CD4-positive, alpha-beta memory T cell (primary cell): Measurements from ENCODE around the gene SERINC5. TPM values are rescaled to one million over a fixed set of nuclear protein-coding genes. Genes with fewer than 3 reads are reported as not detected.

Experiments used
- CTCF ChIA-PET: fragments of 350-600 bp; sonication (Branson Sonifier 250); formaldehyde crosslinking; loops from one replicate; lab custom pipeline; 2021; ENCODE audit warnings: inconsistent platforms; ENCODE audit not compliant: partially characterized antibody; lab: Charles Lee
- POLR2A ChIA-PET: fragments of 350-600 bp; sonication (Branson Sonifier 250); formaldehyde crosslinking; loops from one replicate; lab custom pipeline; 2021; ENCODE audit not compliant: partially characterized antibody; lab: Charles Lee
- DNase-seq, 5 donors: peaks; one replicate each; pipeline versions ENCODE4 v3.0.0 to v3.0.0-alpha.2; 2020 to 2022; ENCODE audit warnings: mixed read lengths in 1 of 5
- H3K27ac ChIP-seq: one replicate; pipeline ENCODE4 v1.7.0; 2013; ENCODE audit warnings: low read depth, low read length
- H3K27me3 ChIP-seq: 2 replicates; pipeline ENCODE4 v1.7.0; 2013; ENCODE audit warnings: mild to moderate bottlenecking, low read length, moderate library complexity; ENCODE audit not compliant: insufficient read depth
- H3K36me3 ChIP-seq: 2 replicates; pipeline ENCODE4 v1.7.0; 2013; ENCODE audit warnings: mild to moderate bottlenecking, low read length, moderate library complexity; ENCODE audit not compliant: insufficient read depth
- H3K4me1 ChIP-seq: 2 replicates; pipeline ENCODE4 v1.7.0; 2013; ENCODE audit warnings: mild to moderate bottlenecking, low read length, moderate library complexity; ENCODE audit not compliant: insufficient read depth
- H3K4me3 ChIP-seq, 2 donors: one replicate each; pipeline ENCODE4 v1.7.0; 2013; ENCODE audit warnings: low read length in 2 of 2, mild to moderate bottlenecking in 1 of 2
- H3K9me3 ChIP-seq, 2 donors: one replicate each; pipeline ENCODE4 v1.7.0; 2013; ENCODE audit warnings: low read length in 2 of 2, control low read depth in 1 of 2; ENCODE audit not compliant: control insufficient read depth in 1 of 2
- H3K27ac Mint-ChIP-seq, 7 donors: one replicate each; pipeline ENCODE4 v1.8.0; 2020 to 2021; ENCODE audit warnings: mixed read lengths in 7 of 7, mild to moderate bottlenecking in 6 of 7, inconsistent platforms in 3 of 7, moderate library complexity in 3 of 7
- H3K27me3 Mint-ChIP-seq, 2 donors: one replicate each; pipeline ENCODE4 v1.8.0; 2020 to 2021; ENCODE audit warnings: mixed read lengths in 2 of 2
- H3K36me3 Mint-ChIP-seq, 2 donors: one replicate each; pipeline ENCODE4 v1.8.0; 2020 to 2021; ENCODE audit warnings: mixed read lengths in 2 of 2, inconsistent platforms in 1 of 2, mild to moderate bottlenecking in 1 of 2
- H3K4me1 Mint-ChIP-seq, 4 donors: one replicate each; pipeline ENCODE4 v1.8.0; 2020 to 2021; ENCODE audit warnings: mixed read lengths in 4 of 4, mild to moderate bottlenecking in 1 of 4
- H3K4me3 Mint-ChIP-seq, 8 donors: one replicate each; pipeline ENCODE4 v1.8.0; 2020 to 2021; ENCODE audit warnings: mixed read lengths in 8 of 8, mild to moderate bottlenecking in 7 of 8, moderate library complexity in 6 of 8, inconsistent platforms in 3 of 8
- H3K9me3 Mint-ChIP-seq, 8 donors: one replicate each; pipeline ENCODE4 v1.8.0; 2020 to 2021; ENCODE audit warnings: mixed read lengths in 8 of 8, mild to moderate bottlenecking in 5 of 8, inconsistent platforms in 3 of 8, moderate library complexity in 1 of 8
- intact Hi-C: fragments of 100-400 bp; cut with micrococcal nuclease; formaldehyde crosslinking; loops from one replicate; pipeline ENCODE4 v1.15.1; 2023
- polyA plus RNA-seq, 2 donors: library from polyadenylated mRNA; unstranded; fragments of 300-500 nt; fragmentation: Illumina TruSeq; gene quantifications; one replicate each; pipeline ENCODE4 v1.2.3, GENCODE V29; 2021
- total RNA-seq, 2 experiments: library from RNA; stranded (reverse); gene quantifications; one replicate each; pipeline ENCODE4 v1.2.3, GENCODE V29; 2021

The SERINC5 gene
- total and polyA plus RNA-seq, 4 experiments from 2014 or later = 20.7 to 165 (median 94.0) TPM

DNA sequence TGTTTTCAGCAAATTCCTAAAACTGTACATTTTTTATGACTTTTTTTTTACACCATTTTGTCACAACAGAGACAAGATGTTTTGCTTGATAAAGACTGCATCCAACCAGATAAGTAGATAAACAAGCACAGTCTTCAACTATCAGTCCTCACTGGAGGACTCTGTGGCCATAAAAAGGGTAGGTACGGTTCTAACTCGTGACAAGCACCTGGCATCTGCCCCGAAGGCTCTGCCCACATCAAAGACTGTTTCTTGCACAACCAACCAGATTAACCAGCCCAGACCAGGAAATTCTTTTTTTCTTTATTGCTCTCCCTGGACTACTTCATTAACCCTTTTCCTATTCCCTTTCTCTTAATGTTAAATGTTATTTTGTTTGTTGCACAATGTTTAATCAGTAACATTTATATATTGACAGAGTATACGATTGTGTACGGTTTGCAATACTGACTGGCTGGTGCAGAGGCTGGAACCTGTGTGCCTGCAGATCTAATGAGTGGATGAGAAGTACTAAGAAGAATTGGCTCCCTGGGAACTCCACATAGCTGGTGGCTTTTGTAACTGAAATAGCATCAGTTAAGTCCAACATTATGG, 74.1 kb downstream of the SERINC5 start:
- H3K9me3 Mint-ChIP-seq = peaks cover 0 to 4% (median 0%) of the 10 kb centered on the region in 8 donors
- Histone ChIP-seq H3K9me3 (no peaks in the 10 kb centered on the region), H3K27ac (peak overlapping the region; percentile 48), H3K27me3 (no peaks in the 10 kb centered on the region), H3K4me1 (peaks cover 97% of the 10 kb centered on the region), H3K36me3 (peaks cover 11% of the 10 kb centered on the region), H3K4me3 (peak overlapping the region in 1 of 2 donors; percentile 5)
- peak overlapping the region; percentile 89 to 97 (median 95) for H3K27ac Mint-ChIP-seq
- ChIA-PET CTCF (interaction anchor here (0.9 to 4.5 kb wide), 7 partner anchors 8 to 125 kb away, joined by 3 to 23 read pairs (median 3); partner anchors contain the start of gene SERINC5), POLR2A (interaction anchor here (0.7 to 18.1 kb wide), 21 partner anchors 7 to 94 kb away, joined by 3 to 409 read pairs (median 5); partner anchors contain the start of gene SERINC5)
- peak overlapping the region; percentile 28 to 76 (median 69) for H3K4me3 Mint-ChIP-seq
- intact Hi-C loops = loop anchor here (1.0 to 5.0 kb wide), 7 partner anchors 11 to 89 kb away; partner anchors contain the start of gene SERINC5
- H3K4me1 Mint-ChIP-seq = peaks cover 67 to 91% (median 84%) of the 10 kb centered on the region in 4 donors
- no peaks in the 10 kb centered on the region for H3K27me3 Mint-ChIP-seq
- peaks cover 27 to 37% of the 10 kb centered on the region in 2 donors for H3K36me3 Mint-ChIP-seq
- DNase-seq = peak; percentile 79 to 84 (median 81)

DNA sequence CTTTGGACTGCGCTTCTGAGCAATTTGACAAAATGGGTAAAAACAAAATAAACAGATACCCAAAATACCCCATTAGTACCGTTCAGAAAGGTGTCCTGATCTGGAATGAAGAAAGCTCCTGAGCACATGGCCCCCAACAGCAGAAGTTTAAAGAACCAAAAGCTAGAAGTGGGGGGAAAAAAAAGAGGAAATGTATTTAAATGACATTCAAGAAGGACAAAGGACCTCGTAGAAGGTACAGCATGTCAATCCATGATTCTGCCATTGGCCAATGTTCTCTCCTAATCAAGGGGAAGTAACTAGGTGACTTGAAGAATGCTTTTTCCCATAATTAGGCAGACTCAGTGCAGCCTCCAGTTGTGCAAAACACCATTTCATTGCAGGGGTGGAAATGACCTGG, 78.6 kb downstream of the SERINC5 start:
- peaks cover 41 to 77% (median 62%) of the 10 kb centered on the region in 4 donors for H3K4me1 Mint-ChIP-seq
- H3K27ac Mint-ChIP-seq = peak overlapping the region in 6 of 7 donors; percentile 15 to 79 (median 48)
- no peak overlapping the region for H3K27ac ChIP-seq
- H3K4me1 ChIP-seq = peaks cover 65% of the 10 kb centered on the region
- intact Hi-C loops = no loop called here
- H3K36me3 ChIP-seq = peaks cover 34% of the 10 kb centered on the region
- ChIA-PET POLR2A (interaction anchor here (1.2 to 9.2 kb wide), 8 partner anchors 12 to 78 kb away, joined by 3 to 136 read pairs (median 7); partner anchors contain the start of gene SERINC5), CTCF (interaction anchor here (1.1 kb wide), 1 partner anchor 78 kb away, joined by 3 read pairs; the partner anchor contains the start of gene SERINC5)
- H3K9me3 Mint-ChIP-seq = peaks cover 0 to 3% (median 0%) of the 10 kb centered on the region in 8 donors
- H3K4me3 Mint-ChIP-seq = peak overlapping the region in 1 of 8 donors; percentile 36
- H3K4me3 ChIP-seq = no peak overlapping the region
- no peak for DNase-seq
- H3K9me3 ChIP-seq = no peaks in the 10 kb centered on the region
- H3K27me3 Mint-ChIP-seq = no peaks in the 10 kb centered on the region
- H3K27me3 ChIP-seq = no peaks in the 10 kb centered on the region
- peaks cover 41 to 52% of the 10 kb centered on the region in 2 donors for H3K36me3 Mint-ChIP-seq

DNA sequence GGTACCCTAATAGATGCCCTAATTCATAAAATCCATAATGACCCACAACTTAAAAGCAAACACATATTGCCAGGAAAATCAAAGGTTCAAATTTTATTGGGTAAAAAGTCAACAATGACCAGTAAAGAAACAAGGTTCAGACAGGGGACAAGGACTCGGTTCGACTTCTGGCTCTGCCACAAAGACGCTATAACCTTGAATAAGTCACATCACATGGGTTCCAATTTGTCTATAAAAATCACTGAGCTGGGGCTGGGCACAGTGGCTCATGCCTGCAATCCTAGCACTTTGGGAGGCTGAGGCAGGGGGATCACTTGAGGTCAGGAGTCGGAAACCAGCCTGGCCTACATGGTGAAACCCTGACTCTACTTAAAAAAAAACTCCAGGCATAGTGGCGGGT, 80.5 kb downstream of the SERINC5 start:
- H3K4me1 Mint-ChIP-seq = peaks cover 22 to 60% (median 44%) of the 10 kb centered on the region in 4 donors
- POLR2A ChIA-PET = interaction anchor here (0.6 to 9.2 kb wide), 7 partner anchors 9 to 80 kb away, joined by 3 to 136 read pairs (median 7); partner anchors contain the start of gene SERINC5
- no peaks in the 10 kb centered on the region for H3K9me3 Mint-ChIP-seq
- Histone ChIP-seq H3K4me3 (no peak overlapping the region), H3K4me1 (peaks cover 46% of the 10 kb centered on the region), H3K9me3 (no peaks in the 10 kb centered on the region), H3K27me3 (no peaks in the 10 kb centered on the region), H3K27ac (no peak overlapping the region), H3K36me3 (peaks cover 36% of the 10 kb centered on the region)
- peak overlapping the region in 5 of 7 donors; percentile 7 to 92 (median 63) for H3K27ac Mint-ChIP-seq
- no peak overlapping the region for H3K4me3 Mint-ChIP-seq
- no peak for DNase-seq
- no peaks in the 10 kb centered on the region for H3K27me3 Mint-ChIP-seq
- H3K36me3 Mint-ChIP-seq = peaks cover 51 to 59% of the 10 kb centered on the region in 2 donors
- CTCF ChIA-PET = interaction anchor here (0.8 to 1.7 kb wide), 4 partner anchors 9 to 132 kb away, joined by 3 to 5 read pairs (median 3); no protein-coding TSS in a partner anchor
- intact Hi-C loops = no loop called here

DNA sequence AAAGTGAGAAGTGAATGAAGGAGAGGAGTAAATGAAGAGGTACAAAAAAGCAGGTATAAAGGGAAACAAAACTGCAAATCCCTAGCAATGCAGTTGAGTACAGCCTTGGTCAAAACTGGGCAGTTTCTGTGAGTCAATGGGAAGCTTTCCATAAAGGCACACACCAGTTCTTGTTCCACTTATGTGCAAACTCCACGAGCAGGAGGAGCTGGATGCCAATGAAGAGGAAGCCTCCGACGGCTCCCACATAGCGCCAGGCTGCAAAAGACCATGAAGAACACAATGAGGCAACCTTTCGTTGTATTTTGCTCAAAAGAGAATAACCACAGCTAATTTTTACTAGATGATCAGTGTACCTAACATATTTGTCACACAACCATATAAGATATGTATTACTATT, 81.1 kb downstream of the SERINC5 start:
- Mint-ChIP-seq H3K27ac (peak overlapping the region in 3 of 7 donors; percentile 7 to 59 (median 37)), H3K9me3 (no peaks in the 10 kb centered on the region), H3K4me3 (no peak overlapping the region), H3K36me3 (peaks cover 56 to 65% of the 10 kb centered on the region in 2 donors), H3K27me3 (no peaks in the 10 kb centered on the region), H3K4me1 (peaks cover 21 to 60% (median 45%) of the 10 kb centered on the region in 4 donors)
- ChIA-PET POLR2A (interaction anchor here (0.6 to 4.9 kb wide), 5 partner anchors 10 to 80 kb away, joined by 3 to 23 read pairs (median 5); partner anchors contain the start of gene SERINC5), CTCF (interaction anchor here (1.7 kb wide), 1 partner anchor 91 kb away, joined by 3 read pairs; no protein-coding TSS in a partner anchor)
- Histone ChIP-seq H3K4me3 (no peak overlapping the region), H3K27me3 (no peaks in the 10 kb centered on the region), H3K27ac (no peak overlapping the region), H3K9me3 (no peaks in the 10 kb centered on the region), H3K36me3 (peaks cover 37% of the 10 kb centered on the region), H3K4me1 (peaks cover 41% of the 10 kb centered on the region)
- intact Hi-C loops = no loop called here
- no peak for DNase-seq

DNA sequence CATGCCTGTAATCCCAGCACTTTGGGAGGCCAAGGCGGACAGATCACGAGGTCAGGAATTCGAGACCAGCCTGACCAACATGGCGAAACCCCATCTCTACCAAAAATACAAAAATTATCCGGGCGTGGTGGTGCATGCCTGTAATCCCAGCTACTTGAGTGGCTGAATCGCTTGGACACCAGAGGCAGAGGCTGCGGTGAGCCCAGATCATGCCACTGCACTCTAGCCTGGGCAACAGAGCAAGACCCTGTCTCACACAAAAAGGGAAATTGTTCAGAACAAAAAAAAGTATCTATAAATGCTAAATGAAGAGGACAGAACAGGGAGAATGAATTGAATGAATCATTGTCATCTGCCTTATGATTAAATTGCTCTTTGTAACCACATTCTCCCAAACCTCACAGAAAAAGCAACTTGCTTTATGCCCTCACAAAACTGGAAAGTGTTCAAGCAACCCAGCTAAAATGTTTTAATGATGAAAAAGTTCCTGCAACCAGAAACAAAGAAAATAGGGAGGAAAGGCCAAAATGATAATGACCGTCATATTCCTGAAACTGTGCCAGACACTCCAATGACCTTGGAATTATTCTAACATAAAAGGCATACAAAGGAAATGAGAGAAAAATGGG, 83.7 kb downstream of the SERINC5 start:
- H3K9me3 Mint-ChIP-seq = no peaks in the 10 kb centered on the region
- ChIA-PET CTCF (interaction anchor here (2.3 kb wide), 1 partner anchor 81 kb away, joined by 6 read pairs; no protein-coding TSS in a partner anchor), POLR2A (interaction anchor here (0.7 to 3.2 kb wide), 7 partner anchors 9 to 84 kb away, joined by 3 to 12 read pairs (median 8); partner anchors contain the start of gene SERINC5)
- peak overlapping the region in 5 of 7 donors; percentile 6 to 86 (median 48) for H3K27ac Mint-ChIP-seq
- Histone ChIP-seq H3K9me3 (no peaks in the 10 kb centered on the region), H3K36me3 (peaks cover 56% of the 10 kb centered on the region), H3K27me3 (no peaks in the 10 kb centered on the region), H3K4me3 (no peak overlapping the region), H3K4me1 (peaks cover 39% of the 10 kb centered on the region), H3K27ac (no peak overlapping the region)
- intact Hi-C loops = no loop called here
- DNase-seq = no peak
- no peaks in the 10 kb centered on the region for H3K27me3 Mint-ChIP-seq
- no peak overlapping the region for H3K4me3 Mint-ChIP-seq
- peaks cover 66 to 77% of the 10 kb centered on the region in 2 donors for H3K36me3 Mint-ChIP-seq
- peaks cover 20 to 62% (median 37%) of the 10 kb centered on the region in 4 donors for H3K4me1 Mint-ChIP-seq

DNA sequence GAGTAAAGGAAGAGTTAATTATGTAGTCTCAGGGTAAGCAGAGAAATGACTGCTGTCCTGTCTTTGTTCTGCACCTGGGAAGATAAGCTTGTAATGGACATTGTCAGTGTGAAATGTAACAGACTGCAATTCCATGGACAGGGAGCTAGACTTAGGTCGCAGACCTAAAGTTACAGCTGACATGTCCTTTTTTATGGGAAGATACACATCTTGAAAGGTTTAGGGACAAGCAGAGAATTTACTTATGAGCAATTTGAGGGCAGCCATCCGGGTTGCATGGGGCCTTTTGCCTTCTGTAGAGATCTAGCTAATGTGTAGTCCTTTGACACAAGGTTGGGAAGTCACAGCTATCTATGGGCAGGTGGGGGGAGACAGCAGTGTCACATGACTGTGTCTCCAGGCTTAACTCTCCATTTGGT, 85.7 kb downstream of the SERINC5 start:
- no peak overlapping the region for H3K4me3 Mint-ChIP-seq
- no peak for DNase-seq
- peaks cover 32 to 71% (median 50%) of the 10 kb centered on the region in 4 donors for H3K4me1 Mint-ChIP-seq
- ChIA-PET POLR2A (interaction anchor here (0.6 to 3.2 kb wide), 6 partner anchors 10 to 87 kb away, joined by 3 to 12 read pairs (median 6); partner anchors contain the start of gene SERINC5), CTCF (interaction anchor here (0.6 to 2.3 kb wide), 8 partner anchors 8 to 87 kb away, joined by 3 to 6 read pairs (median 4); no protein-coding TSS in a partner anchor)
- H3K36me3 Mint-ChIP-seq = peaks cover 77 to 82% of the 10 kb centered on the region in 2 donors
- Histone ChIP-seq H3K27me3 (no peaks in the 10 kb centered on the region), H3K9me3 (no peaks in the 10 kb centered on the region), H3K4me1 (peaks cover 45% of the 10 kb centered on the region), H3K36me3 (peaks cover 58% of the 10 kb centered on the region), H3K4me3 (no peak overlapping the region), H3K27ac (no peak overlapping the region)
- no peaks in the 10 kb centered on the region for H3K27me3 Mint-ChIP-seq
- H3K27ac Mint-ChIP-seq = peak overlapping the region; percentile 49 to 90 (median 77)
- intact Hi-C loops = no loop called here
- no peaks in the 10 kb centered on the region for H3K9me3 Mint-ChIP-seq
